Heart left ventricle (tissue), 13 donors: ENCODE results near the gene KIAA2012.

ENCODE experiments used
- POLR2A ChIP-seq, 2 donors: fragments of 450-650 bp; IDR thresholded peaks; one replicate each; pipeline ENCODE4 v1.6.1; 2017; ENCODE audit warnings: antibody characterized with exemption in 2 of 2, mild to moderate bottlenecking in 2 of 2, moderate library complexity in 2 of 2
- TF ChIP-seq, protein P1 (sequence below), 12 donors: fragments of 200-600 bp; sonication (generic) in 4 of 12; IDR thresholded peaks; one replicate each; pipeline versions ENCODE4 v1.5.0 to v1.8.0; 2018 to 2022; ENCODE audit warnings: antibody characterized with exemption in 12 of 12, mild to moderate bottlenecking in 5 of 12
- donor health status: ischemic (EF 13 %, LVEDD 7.1; RV severe dilation, severe dysfunction).
- donor health status: DM: no; HTN: yes; CAD: no.
- donor health status: DM: no; HTN: no; CAD: no.
- donor health status: ischemic (EF 25% LVEDD 6.9; RV normal size, moderate dysfunction).
- donor health status: ischemic (EF 25% LVEDD 5.7; RV mildly dilated, moderate dysfunction).
- donor health status: ischemic (EF 35%, LVEDD 5.7; RV mildly dilated, moderate dysfunction).
- donor health status: nonischemic (EF 11% LVEDD 7.7; RV severe dilation, severe dysfunction).
- donor health status: DM: yes; HTN: yes; CAD: no.
- donor health status: PGD.
- donor health status: ischemic (EF 29% LVEDD 5.4; RV normal size, mild dysfunction).
- donor health status: nonischemic (EF 23%, LVEDD 6.1; RV moderate dilation, normal function).

DNA sequence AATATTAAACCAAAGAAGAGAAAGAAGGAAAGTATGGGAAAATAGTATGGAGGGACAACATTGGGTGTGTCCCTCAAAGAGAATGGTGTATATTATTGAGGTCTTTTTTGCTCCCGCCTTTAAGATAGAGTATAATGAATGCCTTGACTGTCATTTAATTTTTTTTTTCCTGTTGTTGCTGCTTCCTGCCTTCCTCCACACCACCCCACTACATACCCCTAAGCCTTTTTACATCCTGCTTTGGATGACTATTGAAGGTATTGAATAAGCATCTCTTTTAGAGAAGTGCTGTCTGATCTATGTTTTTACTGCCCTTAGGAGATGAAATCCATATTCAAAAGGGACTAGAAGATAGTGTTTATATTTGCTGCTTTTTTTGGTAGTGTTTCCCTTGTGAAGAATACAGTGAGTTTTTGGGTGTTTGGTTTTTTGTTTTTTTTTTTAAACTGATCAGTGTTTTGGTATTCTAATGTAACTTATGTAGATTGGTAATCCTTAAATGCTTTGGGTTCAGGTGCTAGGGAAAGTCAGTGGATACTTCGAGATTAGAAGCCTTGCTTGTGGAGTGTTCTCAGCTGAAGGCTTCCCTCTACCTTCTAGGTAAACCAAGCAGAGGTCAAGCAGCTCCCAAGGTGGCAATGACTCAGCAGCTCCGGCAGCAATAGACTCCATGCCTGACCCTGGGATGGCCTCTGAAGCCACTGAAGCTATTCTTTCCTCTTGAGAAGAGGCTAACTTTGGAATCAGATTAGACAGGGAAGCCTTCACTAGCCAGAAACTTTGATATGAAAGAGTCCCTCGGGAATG, 34.4 kb upstream of the KIAA2012 start:
- TF ChIP-seq, protein P1, sequence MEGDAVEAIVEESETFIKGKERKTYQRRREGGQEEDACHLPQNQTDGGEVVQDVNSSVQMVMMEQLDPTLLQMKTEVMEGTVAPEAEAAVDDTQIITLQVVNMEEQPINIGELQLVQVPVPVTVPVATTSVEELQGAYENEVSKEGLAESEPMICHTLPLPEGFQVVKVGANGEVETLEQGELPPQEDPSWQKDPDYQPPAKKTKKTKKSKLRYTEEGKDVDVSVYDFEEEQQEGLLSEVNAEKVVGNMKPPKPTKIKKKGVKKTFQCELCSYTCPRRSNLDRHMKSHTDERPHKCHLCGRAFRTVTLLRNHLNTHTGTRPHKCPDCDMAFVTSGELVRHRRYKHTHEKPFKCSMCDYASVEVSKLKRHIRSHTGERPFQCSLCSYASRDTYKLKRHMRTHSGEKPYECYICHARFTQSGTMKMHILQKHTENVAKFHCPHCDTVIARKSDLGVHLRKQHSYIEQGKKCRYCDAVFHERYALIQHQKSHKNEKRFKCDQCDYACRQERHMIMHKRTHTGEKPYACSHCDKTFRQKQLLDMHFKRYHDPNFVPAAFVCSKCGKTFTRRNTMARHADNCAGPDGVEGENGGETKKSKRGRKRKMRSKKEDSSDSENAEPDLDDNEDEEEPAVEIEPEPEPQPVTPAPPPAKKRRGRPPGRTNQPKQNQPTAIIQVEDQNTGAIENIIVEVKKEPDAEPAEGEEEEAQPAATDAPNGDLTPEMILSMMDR (IDR thresholded peaks at IDR 0.05) = no peak
- no peak for TF ChIP-seq POLR2A (IDR thresholded peaks at IDR 0.05)
